ENCODE data around the gene AHDC1. TPM values are rescaled to one million over a fixed set of nuclear protein-coding genes. Genes with fewer than 3 reads are reported as not detected.

AHDC1 gene
- total RNA-seq, 1 experiment from 2014 or later = 20.8 TPM

- intact Hi-C loops (cut with micrococcal nuclease; ENCODE audit: unreplicated experiment) = no loop called here
- DNase-seq = no peak
- no peak for TF ChIP-seq CTCF (IDR thresholded peaks at IDR 0.05; ENCODE audit: unreplicated experiment)
- Mint-ChIP-seq H3K4me3 (ENCODE audit: low read depth, unreplicated experiment) (no peak overlapping the region), H3K27me3 (ENCODE audit: unreplicated experiment) (no peaks in the 10 kb centered on the region), H3K36me3 (ENCODE audit: insufficient read depth, unreplicated experiment) (peaks cover 35% of the 10 kb centered on the region), H3K9me3 (ENCODE audit: low read depth, unreplicated experiment) (no peaks in the 10 kb centered on the region), H3K4me1 (ENCODE audit: low read depth, unreplicated experiment) (peaks cover 12% of the 10 kb centered on the region), H3K27ac (ENCODE audit: unreplicated experiment) (no peak overlapping the region)
- BruUV-seq (replicated peaks) = no TSS peak
- CTCF ChIA-PET = no interaction called here
Measured at GRCh38 chr1:27529704-27530018, 74.3 kb downstream of the AHDC1 start.

GRCh38 chr1:27528818-27529703, 74.9 kb downstream of the AHDC1 start:
- H3K27ac Mint-ChIP-seq (ENCODE audit: unreplicated experiment) = no peak overlapping the region
- peak overlapping the region; percentile 63 for H3K4me3 Mint-ChIP-seq (ENCODE audit: low read depth, unreplicated experiment)
- no peak for TF ChIP-seq CTCF (IDR thresholded peaks at IDR 0.05; ENCODE audit: unreplicated experiment)
- peaks cover 35% of the 10 kb centered on the region for H3K36me3 Mint-ChIP-seq (ENCODE audit: insufficient read depth, unreplicated experiment)
- no peaks in the 10 kb centered on the region for H3K9me3 Mint-ChIP-seq (ENCODE audit: low read depth, unreplicated experiment)
- no TSS peak for BruUV-seq (replicated peaks)
- peaks cover 12% of the 10 kb centered on the region for H3K4me1 Mint-ChIP-seq (ENCODE audit: low read depth, unreplicated experiment)
- intact Hi-C loops (cut with micrococcal nuclease; ENCODE audit: unreplicated experiment) = no loop called here
- CTCF ChIA-PET = no interaction called here
- H3K27me3 Mint-ChIP-seq (ENCODE audit: unreplicated experiment) = no peaks in the 10 kb centered on the region
- DNase-seq = no peak

GRCh38 chr1:27527890-27528817, 75.8 kb downstream of the AHDC1 start:
- Mint-ChIP-seq H3K4me3 (ENCODE audit: low read depth, unreplicated experiment) (peak overlapping the region; percentile 63), H3K36me3 (ENCODE audit: insufficient read depth, unreplicated experiment) (peaks cover 26% of the 10 kb centered on the region), H3K27ac (ENCODE audit: unreplicated experiment) (peak overlapping the region; percentile 55), H3K9me3 (ENCODE audit: low read depth, unreplicated experiment) (no peaks in the 10 kb centered on the region), H3K27me3 (ENCODE audit: unreplicated experiment) (no peaks in the 10 kb centered on the region), H3K4me1 (ENCODE audit: low read depth, unreplicated experiment) (peaks cover 12% of the 10 kb centered on the region)
- CTCF ChIA-PET = interaction anchor here (0.6 to 0.7 kb wide), 2 partner anchors 29 to 47 kb away, joined by 3 to 7 read pairs; no protein-coding TSS in a partner anchor
- TF ChIP-seq CTCF (IDR thresholded peaks at IDR 0.05; ENCODE audit: unreplicated experiment) = no peak
- DNase-seq = peak; percentile 50
- intact Hi-C loops (cut with micrococcal nuclease; ENCODE audit: unreplicated experiment) = no loop called here
- no TSS peak for BruUV-seq (replicated peaks)

GRCh38 chr1:27527223-27527889, 76.6 kb downstream of the AHDC1 start:
- DNase-seq = no peak
- Mint-ChIP-seq H3K4me3 (ENCODE audit: low read depth, unreplicated experiment) (peak overlapping the region; percentile 63), H3K27me3 (ENCODE audit: unreplicated experiment) (no peaks in the 10 kb centered on the region), H3K4me1 (ENCODE audit: low read depth, unreplicated experiment) (peaks cover 12% of the 10 kb centered on the region), H3K9me3 (ENCODE audit: low read depth, unreplicated experiment) (no peaks in the 10 kb centered on the region), H3K27ac (ENCODE audit: unreplicated experiment) (no peak overlapping the region), H3K36me3 (ENCODE audit: insufficient read depth, unreplicated experiment) (peaks cover 21% of the 10 kb centered on the region)
- TF ChIP-seq CTCF (IDR thresholded peaks at IDR 0.05; ENCODE audit: unreplicated experiment) = no peak
- BruUV-seq (replicated peaks) = no TSS peak
- CTCF ChIA-PET = interaction anchor here (0.6 to 0.7 kb wide), 3 partner anchors 30 to 104 kb away, joined by 3 to 7 read pairs (median 5); no protein-coding TSS in a partner anchor
- intact Hi-C loops (cut with micrococcal nuclease; ENCODE audit: unreplicated experiment) = no loop called here
